Heart right ventricle (tissue), 16 donors: ENCODE data around the gene COA5. TPM values are rescaled to one million over a fixed set of nuclear protein-coding genes. Genes with fewer than 3 reads are reported as not detected.

Experiments used
- ATAC-seq, 8 donors: fragments of 200-7000 bp; cut with Tn5 transposase; one replicate each; pipeline ENCODE4 v1.9.1; 2020; ENCODE audit warnings: mild to moderate bottlenecking in 8 of 8, moderate library complexity in 8 of 8, moderate number of reproducible peaks in 1 of 8
- DNase-seq, 2 donors: peaks; one replicate each; pipeline ENCODE4 v3.0.0-alpha.2; 2020
- H3K27ac ChIP-seq, 10 donors: fragments of 200-600 bp; sonication (generic) in 2 of 10; one replicate each; pipeline versions ENCODE4 v1.5.0 to v1.8.0; 2020 to 2022; ENCODE audit warnings: mild to moderate bottlenecking in 3 of 10
- H3K27me3 ChIP-seq, 7 donors: fragments of 200-600 bp; one replicate each; pipeline ENCODE4 v1.8.0; 2021 to 2022; ENCODE audit warnings: mild to moderate bottlenecking in 2 of 7
- H3K36me3 ChIP-seq, 9 donors: fragments of 200-600 bp; sonication (generic) in 1 of 9; one replicate each; pipeline versions ENCODE4 v1.5.0 to v1.8.0; 2020 to 2022; ENCODE audit warnings: mild to moderate bottlenecking in 2 of 9
- H3K4me1 ChIP-seq, 9 donors: fragments of 200-600 bp; sonication (generic) in 1 of 9; one replicate each; pipeline versions ENCODE4 v1.5.0 to v1.8.0; 2020 to 2022; ENCODE audit warnings: mild to moderate bottlenecking in 4 of 9
- H3K4me3 ChIP-seq, 10 donors: fragments of 200-600 bp; sonication (generic) in 2 of 10; one replicate each; pipeline versions ENCODE4 v1.5.0 to v1.8.0; 2020 to 2022; ENCODE audit warnings: mild to moderate bottlenecking in 7 of 10, moderate library complexity in 2 of 10
- H3K9me3 ChIP-seq, 11 donors: fragments of 200-600 bp in 10 of 11; sonication (generic) in 2 of 11; one replicate each; pipeline versions ENCODE4 v1.5.0 to v1.8.0; 2013 to 2022; ENCODE audit warnings: mild to moderate bottlenecking in 2 of 11, control low read depth in 1 of 11, moderate library complexity in 1 of 11
- WGBS, 2 donors: extraction: QIAGEN DNeasy Blood & Tissue Kit; methylation state at CpG; one replicate each; pipeline ENCODE4 v1.1.7; 2013; ENCODE audit warnings: inconsistent platforms in 1 of 2; 5-methylcytosine and 5-hydroxymethylcytosine counted together
- intact Hi-C, 10 donors: fragments of 100-400 bp; cut with DNase I; formaldehyde crosslinking; loops; one replicate each; pipeline versions ENCODE4 v1.11.1 to v1.14.2; 2022
- polyA plus RNA-seq, 2 donors: library from polyadenylated mRNA; stranded (reverse); fragments of 200-250 nt; gene quantifications; one replicate each; pipeline ENCODE4 v1.2.3, GENCODE V29; 2013
- total RNA-seq, 10 donors: library from RNA; stranded (reverse); fragmentation: NEBNext Ultra II Directional in 3 of 10; extraction: Animal tissue kit (Norgen Biotek cat#: 25700) in 3 of 10; gene quantifications; one replicate each; pipeline versions ENCODE4 v1.2.1 to v1.2.4, GENCODE V29; 2021 to 2023
- TF ChIP-seq, protein P1 (sequence below), 9 donors: fragments of 200-600 bp; sonication (generic) in 2 of 9; IDR thresholded peaks; one replicate each; pipeline versions ENCODE4 v1.5.0 to v1.8.0; 2021 to 2022; ENCODE audit warnings: antibody characterized with exemption in 9 of 9, mild to moderate bottlenecking in 5 of 9, moderate library complexity in 1 of 9
- donor health status: Arrhythmogenic right ventricular cardiomyopathy.
- donor health status: ischemic (EF 13 %, LVEDD 7.1; RV severe dilation, severe dysfunction).
- donor health status: healthy with polysubstance abuse.
- donor health status: DM: no; HTN: yes; CAD: no.
- donor health status: DM: no; HTN: no; CAD: no.
- donor health status: ischemic (EF 25% LVEDD 6.9; RV normal size, moderate dysfunction).
- donor health status: ischemic (EF 25% LVEDD 5.7; RV mildly dilated, moderate dysfunction).
- donor health status: healthy.
- donor health status: DM: yes; HTN: yes; CAD: no.
- donor health status: Ischemic cardiomyopathy.
- donor health status: ischemic (EF 35%, LVEDD 5.7; RV mildly dilated, moderate dysfunction).
- donor health status: nonischemic (EF 11% LVEDD 7.7; RV severe dilation, severe dysfunction).
- donor health status: DM: yes; HTN: yes; CAD: no.
- donor health status: PGD.
- donor health status: ischemic (EF 29% LVEDD 5.4; RV normal size, mild dysfunction).
- donor health status: nonischemic (EF 23%, LVEDD 6.1; RV moderate dilation, normal function).

Gene COA5
- total and polyA plus RNA-seq, 12 donors, result 20.2 to 61.2 (median 26.0) TPM

- Histone ChIP-seq H3K27me3 (no peaks in the 10 kb centered on the region), H3K36me3 (peaks cover 0 to 58% (median 11%) of the 10 kb centered on the region in 9 donors), H3K4me3 (no peak overlapping the region), H3K27ac (no peak overlapping the region), H3K4me1 (peaks cover 0 to 11% (median 0%) of the 10 kb centered on the region in 9 donors), H3K9me3 (no peaks in the 10 kb centered on the region)
- intact Hi-C loops, result loop anchor here (2.0 to 10.0 kb wide), 8 partner anchors 51 to 837 kb away; partner anchors contain the start of gene MGAT4A (in 1 of the 10)
- WGBS, 2 donors, result 76 to 79% methylated on average over 5 of the region's 5 CpGs
- TF ChIP-seq, protein P1, sequence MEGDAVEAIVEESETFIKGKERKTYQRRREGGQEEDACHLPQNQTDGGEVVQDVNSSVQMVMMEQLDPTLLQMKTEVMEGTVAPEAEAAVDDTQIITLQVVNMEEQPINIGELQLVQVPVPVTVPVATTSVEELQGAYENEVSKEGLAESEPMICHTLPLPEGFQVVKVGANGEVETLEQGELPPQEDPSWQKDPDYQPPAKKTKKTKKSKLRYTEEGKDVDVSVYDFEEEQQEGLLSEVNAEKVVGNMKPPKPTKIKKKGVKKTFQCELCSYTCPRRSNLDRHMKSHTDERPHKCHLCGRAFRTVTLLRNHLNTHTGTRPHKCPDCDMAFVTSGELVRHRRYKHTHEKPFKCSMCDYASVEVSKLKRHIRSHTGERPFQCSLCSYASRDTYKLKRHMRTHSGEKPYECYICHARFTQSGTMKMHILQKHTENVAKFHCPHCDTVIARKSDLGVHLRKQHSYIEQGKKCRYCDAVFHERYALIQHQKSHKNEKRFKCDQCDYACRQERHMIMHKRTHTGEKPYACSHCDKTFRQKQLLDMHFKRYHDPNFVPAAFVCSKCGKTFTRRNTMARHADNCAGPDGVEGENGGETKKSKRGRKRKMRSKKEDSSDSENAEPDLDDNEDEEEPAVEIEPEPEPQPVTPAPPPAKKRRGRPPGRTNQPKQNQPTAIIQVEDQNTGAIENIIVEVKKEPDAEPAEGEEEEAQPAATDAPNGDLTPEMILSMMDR (IDR thresholded peaks at IDR 0.05), result no peak
- no peak for ATAC-seq
- DNase-seq, result no peak
These were observed 39.3 kb upstream of the COA5 start for GRCh38 chr2:98647636-98648035.

GRCh38 chr2:98643496-98644100, 35.3 kb upstream of the COA5 start:
- no peaks in the 10 kb centered on the region for H3K9me3 ChIP-seq
- peaks cover 0 to 90% (median 19%) of the 10 kb centered on the region in 9 donors for H3K36me3 ChIP-seq
- H3K4me3 ChIP-seq, result no peak overlapping the region
- no peaks in the 10 kb centered on the region for H3K27me3 ChIP-seq
- no peak overlapping the region for H3K27ac ChIP-seq
- no peak for DNase-seq
- intact Hi-C loops, result loop anchor here in 5 of 10 donors (10.0 kb wide), 2 partner anchors 421 to 841 kb away; no protein-coding TSS in a partner anchor
- TF ChIP-seq, protein P1 (IDR thresholded peaks at IDR 0.05), result no peak
- H3K4me1 ChIP-seq, result no peaks in the 10 kb centered on the region
- no peak for ATAC-seq
- 83 to 87% methylated on average over 5 of the region's 5 CpGs for WGBS, 2 donors

DNA sequence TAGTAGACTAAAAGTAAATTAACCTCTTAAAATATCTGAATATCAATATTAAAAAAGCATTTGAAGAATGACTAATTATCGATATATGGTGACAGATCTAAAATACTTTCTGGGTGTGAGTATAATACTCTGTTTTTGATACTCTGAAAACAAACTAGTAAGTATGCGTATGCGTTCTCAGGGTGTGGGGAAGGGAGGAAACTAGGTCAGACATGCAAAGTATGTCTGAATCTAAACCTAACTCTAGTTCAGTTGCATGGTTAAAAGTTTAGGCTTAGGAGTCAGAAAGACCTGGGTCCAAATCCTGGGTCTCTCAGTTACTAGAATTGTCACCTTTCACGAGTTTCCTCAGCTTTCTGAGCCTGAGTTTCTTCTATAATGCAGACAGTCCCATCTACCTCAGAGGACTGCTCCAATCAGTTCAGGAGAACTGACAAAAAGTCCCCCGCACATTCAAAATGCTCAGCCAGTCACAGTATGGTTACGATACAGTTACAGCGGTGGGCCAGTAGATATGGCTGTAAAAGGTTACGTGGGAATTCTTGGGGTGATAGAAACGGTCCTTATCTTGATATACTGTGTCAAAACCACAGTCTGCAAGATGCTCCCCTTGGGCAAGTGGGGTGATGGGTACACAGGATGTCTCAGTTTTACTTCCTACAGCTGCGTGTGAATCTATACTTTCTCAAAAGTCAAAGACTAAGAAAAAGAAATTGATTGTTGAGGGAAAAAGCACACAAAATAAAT, 29.3 kb upstream of the COA5 start:
- no peaks in the 10 kb centered on the region for H3K4me1 ChIP-seq
- TF ChIP-seq, protein P1 (IDR thresholded peaks at IDR 0.05), result no peak
- no peaks in the 10 kb centered on the region for H3K9me3 ChIP-seq
- no peak for ATAC-seq
- no peaks in the 10 kb centered on the region for H3K27me3 ChIP-seq
- no peak overlapping the region for H3K27ac ChIP-seq
- WGBS, 2 donors, result 81 to 87% methylated on average over 10 of the region's 10 CpGs
- peaks cover 0 to 100% (median 19%) of the 10 kb centered on the region in 9 donors for H3K36me3 ChIP-seq
- no peak overlapping the region for H3K4me3 ChIP-seq
- intact Hi-C loops, result no loop called here
- DNase-seq, result no peak

GRCh38 chr2:98634406-98635092, 26.2 kb upstream of the COA5 start:
- Histone ChIP-seq H3K27ac (no peak overlapping the region), H3K27me3 (no peaks in the 10 kb centered on the region), H3K36me3 (peaks cover 0 to 100% (median 23%) of the 10 kb centered on the region in 9 donors), H3K4me3 (no peak overlapping the region), H3K9me3 (no peaks in the 10 kb centered on the region), H3K4me1 (no peaks in the 10 kb centered on the region)
- ATAC-seq (no peak), DNase-seq (no peak)
- WGBS, 2 donors, result 71 to 78% methylated on average over 9 of the region's 9 CpGs
- TF ChIP-seq, protein P1 (IDR thresholded peaks at IDR 0.05), result peak in 1 of 9 donors; percentile 17
- intact Hi-C loops, result no loop called here
